A673 (cell line): ENCODE data around the gene PRB2.
"Not testable (repeated sequence)": the region's sequence is repeated elsewhere in the genome, so short reads cannot be mapped to it uniquely, and the experiment has no call there.

Source experiments
- CTCF ChIP-seq: fragments of 300-800, 200-600 bp; sonication (generic); conservative IDR thresholded peaks from 2 replicates; pipeline ENCODE4 v1.5.1; 2017; ENCODE audit warnings: low read depth, mild to moderate bottlenecking, antibody characterized with exemption, low read length, moderate library complexity, mixed read lengths
- EZH2 ChIP-seq: fragments of 200-600 bp; sonication (generic); IDR thresholded peaks from 2 replicates; pipeline ENCODE4 v1.6.1; 2017; ENCODE audit warnings: borderline replicate concordance, low read depth, mild to moderate bottlenecking, mixed read lengths, antibody characterized with exemption, low read length; ENCODE audit not compliant: poor library complexity, severe bottlenecking

- not testable (repeated sequence) for TF ChIP-seq CTCF, EZH2
These were observed 43.6 kb downstream of the PRB2 start for GRCh38 chr12:11351736-11352135.
